Stimulated activated CD8-positive, alpha-beta memory T cell treated with anti-CD3 and anti-CD28 coated beads, Interleukin-12 subunit alpha, Interleukin-12 subunit beta, amount 100 ng/mL, for 1 hour (primary cell): ENCODE data around the gene AP1S3.
"Not testable (repeated sequence)": the region's sequence is repeated elsewhere in the genome, so short reads cannot be mapped to it uniquely, and the experiment has no call there.

ENCODE experiments used
- DNase-seq: peaks from one replicate; pipeline ENCODE4 v3.0.0-alpha.2; 2020; ENCODE audit warnings: low read depth

Gene AP1S3

DNA sequence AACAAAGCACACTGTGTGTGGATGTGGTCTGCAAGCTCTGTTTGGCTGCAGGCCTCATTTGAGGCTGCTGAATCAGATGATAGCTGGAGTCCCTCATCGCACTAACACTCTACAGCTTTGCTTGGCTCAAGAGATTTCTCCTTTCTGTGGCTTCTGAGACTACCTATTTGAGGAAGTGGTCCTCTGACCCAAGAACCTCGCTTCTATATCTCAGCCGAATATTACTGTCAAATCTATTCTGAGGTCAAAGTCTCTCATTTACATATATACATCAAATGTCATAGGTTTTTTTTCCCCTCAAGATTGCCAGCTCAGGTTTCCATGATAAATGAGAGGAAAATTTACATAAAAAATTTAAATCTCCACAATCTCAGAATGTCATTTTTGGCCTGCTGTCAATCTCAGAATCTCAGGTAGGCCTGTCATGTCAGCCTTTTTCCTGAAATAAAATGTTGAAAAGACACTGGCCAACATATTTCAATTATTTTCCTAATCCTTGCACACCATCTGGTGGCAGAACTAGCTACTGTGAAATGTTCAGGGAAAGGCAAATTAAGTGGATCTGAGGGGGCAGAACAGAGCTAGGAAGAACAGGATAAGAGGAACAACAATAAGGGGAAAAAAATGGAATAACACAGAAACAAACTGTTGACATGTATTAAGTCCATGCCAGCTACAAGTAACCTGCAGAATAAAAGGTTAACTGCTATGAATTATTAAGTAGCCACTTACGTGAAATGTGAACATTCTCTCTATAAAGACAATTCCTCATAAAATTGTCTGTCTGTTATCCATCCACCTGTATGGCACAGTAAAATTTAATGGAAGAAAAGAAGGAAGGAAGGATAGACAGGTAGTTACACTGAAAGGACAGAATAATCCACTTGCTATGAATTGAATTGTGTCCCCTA is 39.3 kb downstream of the AP1S3 start:
- no peak for DNase-seq

DNA sequence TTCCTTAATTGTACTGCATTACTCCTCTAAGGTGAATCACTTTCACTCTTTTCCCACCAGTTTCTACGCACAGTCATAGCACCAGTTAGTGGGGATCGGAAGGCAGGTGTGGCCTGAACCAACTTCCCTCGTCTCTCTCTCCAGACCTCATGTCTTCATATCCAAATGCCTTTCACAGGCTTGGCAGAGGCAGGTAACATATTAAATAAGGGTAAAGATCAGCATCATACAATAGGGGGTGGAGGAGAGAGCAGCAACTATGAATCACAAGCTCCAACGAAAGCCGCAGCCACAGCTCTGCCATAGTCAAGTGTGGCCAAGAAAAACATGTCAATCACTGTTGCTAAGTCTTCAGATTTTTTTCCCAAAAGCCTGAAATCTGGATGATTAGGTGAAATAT is 40.3 kb downstream of the AP1S3 start:
- DNase-seq = no peak

DNA sequence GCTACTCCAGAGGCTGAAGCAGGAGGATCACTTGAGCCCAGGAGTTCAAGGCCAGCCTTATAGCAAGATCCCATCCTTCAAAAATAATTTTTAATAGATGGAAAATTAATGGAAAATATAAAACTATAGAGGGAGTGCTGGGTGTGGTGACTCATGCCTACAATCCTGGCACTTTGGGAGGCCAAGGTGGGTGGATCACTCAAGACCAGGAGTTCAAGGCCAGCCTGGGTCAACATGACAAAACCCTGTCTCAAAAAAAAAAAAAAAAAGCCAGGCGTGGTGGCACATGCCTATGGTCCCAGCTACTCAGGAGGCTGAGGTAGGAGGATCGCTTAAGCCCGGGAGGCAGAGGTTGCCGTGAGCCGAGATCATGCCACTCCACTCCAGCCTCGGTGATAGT is 48.0 kb downstream of the AP1S3 start:
- DNase-seq = no peak

DNA sequence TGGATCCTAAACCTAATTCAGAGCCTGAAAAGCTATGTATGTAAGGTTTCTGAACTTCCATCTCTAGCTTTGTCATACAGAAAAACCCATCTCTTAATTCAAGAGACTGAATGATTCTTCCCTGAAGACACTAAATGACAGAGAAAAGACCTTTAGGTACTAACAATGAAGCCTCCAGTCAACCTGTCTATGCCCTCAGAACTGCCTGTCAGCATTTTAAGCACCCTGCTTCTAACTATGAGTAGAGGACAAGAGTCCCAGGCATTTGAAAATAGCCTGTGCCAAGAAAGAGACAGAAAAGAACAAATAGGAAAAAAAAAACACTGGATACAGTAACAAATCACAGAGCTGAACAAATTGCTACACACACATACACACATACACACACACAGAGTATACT is 48.6 kb downstream of the AP1S3 start:
- DNase-seq = no peak

DNA sequence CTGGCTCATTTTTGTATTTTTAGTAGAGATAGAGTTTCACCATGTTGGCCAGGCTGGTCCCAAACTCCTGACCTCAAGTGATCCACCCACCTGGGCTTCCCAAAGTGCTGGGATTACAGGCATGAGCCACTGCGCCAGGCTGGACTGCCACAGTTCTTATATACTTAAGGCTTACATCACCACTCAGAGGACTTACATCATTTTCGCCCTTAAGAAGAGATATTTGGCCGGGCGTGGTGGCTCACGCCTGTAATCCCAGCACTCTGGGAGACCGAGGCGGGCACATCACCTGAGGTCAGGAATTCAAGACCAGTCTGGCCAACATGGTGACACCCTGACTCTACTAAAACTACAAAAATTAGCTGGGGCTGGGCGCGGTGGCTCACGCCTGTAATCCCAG is 49.3 kb downstream of the AP1S3 start:
- not testable (repeated sequence) for DNase-seq

DNA sequence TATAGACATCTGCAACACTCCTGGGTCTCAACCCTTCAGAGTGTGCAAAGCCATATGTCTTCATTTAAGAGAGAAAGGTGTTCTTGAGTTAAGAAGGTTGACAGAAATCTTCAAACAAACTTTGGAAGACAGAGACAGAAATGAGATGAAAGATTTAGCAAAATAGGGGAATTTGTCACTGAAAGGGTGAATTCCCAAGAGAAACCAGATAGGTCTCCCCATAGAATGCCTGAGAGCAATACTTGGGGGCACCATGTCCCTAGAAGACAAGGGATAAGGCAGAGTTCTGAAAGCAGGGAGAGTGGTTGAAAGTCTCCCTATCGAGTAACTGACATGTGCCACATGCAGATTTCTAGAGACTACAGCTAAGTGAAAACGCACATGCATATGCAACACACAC is 50.0 kb downstream of the AP1S3 start:
- DNase-seq = no peak

DNA sequence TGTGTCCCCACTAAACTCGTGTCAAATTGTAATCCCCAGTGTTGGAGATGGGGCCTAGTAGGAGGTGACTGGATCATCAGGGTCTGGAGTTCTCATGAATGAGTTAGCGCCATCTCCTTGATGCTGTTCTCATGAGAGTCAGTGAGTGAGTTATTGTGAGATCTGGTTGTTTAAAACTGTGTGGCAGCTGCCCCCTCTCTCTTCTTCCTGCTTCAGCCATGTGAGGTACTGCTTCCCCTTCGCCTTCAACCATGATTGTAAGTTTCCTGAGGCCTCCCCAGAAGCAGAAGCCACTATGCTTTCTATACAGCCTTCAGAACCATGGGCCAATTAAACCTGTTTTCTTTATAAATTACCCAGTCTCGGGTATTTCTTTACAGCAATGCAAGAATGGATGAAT is 50.4 kb downstream of the AP1S3 start:
- DNase-seq = no peak

DNA sequence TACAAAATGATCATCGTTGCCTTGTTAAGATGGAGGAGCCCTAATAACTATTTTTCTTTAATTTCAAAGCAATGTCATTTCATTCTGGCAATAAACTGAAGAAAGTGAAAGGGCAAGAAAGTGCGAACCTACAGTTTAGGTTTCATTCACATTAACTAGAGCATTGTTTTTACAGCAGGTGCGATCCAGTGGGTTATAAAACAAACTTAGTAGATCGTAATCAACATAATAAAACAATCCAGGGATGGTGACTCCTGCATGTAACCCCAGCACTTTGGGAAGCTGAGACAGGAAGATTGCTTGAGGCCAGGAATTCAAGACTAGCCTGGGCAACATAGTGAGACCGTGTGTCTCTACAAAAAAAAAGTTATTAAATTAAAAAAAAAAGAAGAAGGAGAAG is 51.1 kb downstream of the AP1S3 start:
- DNase-seq = no peak

DNA sequence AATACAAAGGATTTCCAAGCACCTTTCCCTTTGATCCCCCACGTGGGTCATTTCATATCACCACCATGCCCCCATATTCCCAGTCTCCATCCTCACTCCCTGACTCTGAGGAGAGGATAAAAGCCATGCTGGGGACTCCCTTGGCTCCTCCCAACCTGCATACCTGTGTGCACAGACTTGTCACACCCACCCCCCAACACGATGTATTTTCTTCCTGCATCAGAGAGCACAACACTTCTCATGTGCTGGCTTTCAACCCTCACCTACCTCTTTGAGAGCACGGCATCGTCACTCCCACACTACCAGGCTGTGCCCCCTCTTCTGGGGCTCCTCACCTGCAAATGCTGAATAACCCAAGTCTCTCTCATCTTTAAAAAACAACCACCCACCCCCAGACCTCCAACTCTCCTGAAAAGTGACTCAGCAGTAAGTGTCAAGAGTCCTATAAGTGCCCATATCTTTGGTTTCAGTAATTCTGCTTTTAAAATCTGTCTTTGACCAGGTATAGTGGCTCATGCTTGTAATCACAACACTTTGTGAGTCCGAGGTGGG is 53.1 kb downstream of the AP1S3 start:
- no peak for DNase-seq

DNA sequence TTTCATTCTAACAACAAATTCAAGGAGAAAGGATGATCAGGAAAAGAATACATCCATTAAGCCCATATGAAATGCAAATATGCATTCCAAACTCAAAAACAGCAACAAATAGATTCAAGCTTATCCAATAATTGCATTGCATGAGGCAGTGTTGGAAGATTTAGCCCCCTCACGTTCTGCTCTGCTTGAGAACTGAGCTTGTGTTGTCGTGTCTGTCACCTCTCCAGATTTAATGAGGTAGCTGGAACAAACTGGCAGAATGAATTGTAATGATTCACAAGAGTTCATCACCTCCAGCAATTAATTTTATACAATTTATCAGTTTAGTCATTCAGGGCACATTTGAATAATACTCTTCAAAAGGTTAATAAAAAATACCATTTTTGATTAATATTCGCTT is 54.8 kb downstream of the AP1S3 start:
- no peak for DNase-seq

DNA sequence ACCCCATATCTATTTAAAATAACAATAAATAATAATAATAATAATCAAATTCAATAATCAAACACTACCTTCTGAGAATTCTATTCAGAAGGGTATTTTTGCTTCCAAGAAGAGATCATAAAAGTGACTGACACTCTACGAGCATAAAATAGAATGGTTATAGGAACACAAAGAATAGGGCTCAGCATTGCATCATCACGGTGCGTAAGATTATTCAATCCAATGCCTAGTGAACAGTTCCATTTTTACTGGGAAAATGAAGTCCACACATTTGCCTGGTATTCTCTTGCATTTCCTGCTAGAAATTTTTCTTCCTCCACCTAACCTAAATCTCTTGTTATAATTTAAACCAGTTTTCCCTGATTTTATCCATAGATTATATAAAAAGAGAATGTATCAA is 55.8 kb downstream of the AP1S3 start:
- no peak for DNase-seq

DNA sequence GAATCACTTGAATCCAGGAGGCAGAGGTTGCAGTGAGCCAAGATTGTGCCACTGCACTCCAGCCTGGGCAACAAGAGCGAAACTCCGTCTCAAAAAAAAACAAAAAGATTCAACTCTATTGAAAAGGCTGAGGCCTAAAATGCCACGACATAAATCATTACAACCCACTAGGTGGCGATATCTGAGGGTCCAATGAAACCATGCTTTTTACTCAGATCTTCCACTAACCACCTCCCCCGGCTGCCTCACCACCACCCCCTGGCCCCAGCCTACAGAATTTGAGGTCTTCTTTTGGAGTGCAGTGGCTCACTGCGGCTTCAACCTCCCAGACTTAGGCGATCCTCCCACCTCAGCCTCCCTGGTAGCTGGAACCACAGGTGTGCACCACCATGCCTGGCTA is 57.5 kb downstream of the AP1S3 start:
- no peak for DNase-seq

DNA sequence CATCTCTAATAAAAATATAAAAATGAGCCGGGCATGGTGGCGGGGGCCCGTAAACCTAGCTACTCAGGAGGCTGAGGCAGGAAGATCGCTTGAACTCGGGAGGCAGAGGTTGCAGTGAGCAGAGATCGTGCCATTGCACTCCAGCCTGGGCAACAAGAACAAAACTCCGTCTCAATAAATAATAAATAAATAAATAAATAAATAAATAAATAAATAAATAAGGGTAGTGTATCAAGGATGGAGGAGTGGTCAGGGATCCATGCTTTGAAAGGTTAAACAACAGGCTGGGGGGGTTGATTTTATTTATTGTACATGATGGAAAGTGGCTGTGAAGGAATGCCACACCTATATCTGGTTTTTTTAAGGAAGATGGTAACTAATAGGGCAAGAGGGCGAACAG is 63.2 kb downstream of the AP1S3 start:
- no peak for DNase-seq

DNA sequence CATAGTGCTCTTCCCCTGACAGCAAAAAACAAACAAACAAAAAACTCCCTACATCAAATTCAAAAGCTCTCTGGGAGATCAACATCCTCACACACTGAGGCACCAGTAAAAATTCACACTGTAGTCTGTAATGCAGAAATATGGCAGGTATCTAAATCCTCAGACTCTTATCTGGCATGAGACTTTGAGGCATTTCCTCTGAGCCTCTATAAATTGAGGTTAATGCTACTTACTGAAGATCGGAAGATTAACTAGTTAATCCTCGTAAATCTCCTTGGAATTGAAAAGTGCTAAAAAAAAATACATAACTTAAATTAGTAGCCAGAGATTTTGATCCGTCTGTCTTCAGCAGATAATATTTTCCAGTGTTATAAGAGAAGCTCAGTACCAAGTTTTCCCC is 65.0 kb downstream of the AP1S3 start:
- no peak for DNase-seq

DNA sequence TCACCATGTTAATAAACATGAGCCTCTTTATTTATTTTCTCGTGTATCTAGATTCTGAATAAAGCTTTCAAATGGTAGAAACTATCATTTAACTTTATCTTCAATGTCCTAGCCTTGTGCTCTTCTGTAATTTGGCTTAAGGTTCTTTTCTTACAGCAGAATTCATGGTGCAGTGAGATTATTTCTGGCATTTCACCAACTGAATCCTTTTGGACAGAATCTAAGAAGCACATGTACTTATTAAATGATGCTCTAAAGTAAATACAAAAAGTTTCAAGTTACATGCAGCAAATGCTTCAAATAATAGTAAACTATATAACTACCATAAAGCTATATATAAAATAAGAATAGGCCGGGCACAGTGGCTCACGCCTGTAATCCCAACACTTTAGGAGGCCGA is 65.9 kb downstream of the AP1S3 start:
- no peak for DNase-seq

DNA sequence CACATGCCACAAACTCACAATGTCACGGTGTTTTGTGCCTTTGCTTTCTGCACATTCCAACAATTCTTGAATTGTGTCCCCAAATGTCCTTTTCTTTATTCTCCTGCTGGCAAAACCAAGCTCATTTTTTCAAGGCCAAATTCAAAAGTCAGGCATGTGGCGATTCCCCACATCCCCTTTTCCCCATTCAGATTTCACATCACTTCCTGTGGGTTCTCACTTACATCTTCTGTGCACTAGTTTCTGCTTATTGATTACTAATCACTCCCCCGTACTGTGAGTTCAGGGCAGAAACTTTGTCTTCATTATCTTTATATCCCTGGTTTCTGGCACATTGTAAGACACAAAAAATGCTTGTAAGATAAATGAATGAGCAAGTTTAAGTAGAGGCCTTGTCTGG is 69.2 kb downstream of the AP1S3 start:
- no peak for DNase-seq

DNA sequence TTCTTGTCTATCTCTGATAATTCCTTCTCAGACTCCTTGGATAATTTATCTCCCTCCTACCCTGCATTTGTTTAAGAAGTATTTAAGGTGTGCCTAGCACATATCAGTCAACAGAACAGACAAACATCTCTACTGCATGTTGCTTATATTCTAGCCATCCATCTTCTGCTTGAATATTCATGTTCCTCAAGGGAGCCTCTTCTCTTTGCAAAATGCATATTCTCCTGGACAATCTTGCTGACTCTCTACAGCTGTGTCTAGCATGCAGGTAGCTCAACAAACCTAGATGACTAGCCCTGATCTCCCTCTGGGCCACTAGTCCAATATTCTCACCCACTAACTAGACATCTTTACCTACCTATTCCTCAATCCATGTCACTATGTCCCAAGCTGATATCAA is 70.0 kb downstream of the AP1S3 start:
- DNase-seq = no peak

DNA sequence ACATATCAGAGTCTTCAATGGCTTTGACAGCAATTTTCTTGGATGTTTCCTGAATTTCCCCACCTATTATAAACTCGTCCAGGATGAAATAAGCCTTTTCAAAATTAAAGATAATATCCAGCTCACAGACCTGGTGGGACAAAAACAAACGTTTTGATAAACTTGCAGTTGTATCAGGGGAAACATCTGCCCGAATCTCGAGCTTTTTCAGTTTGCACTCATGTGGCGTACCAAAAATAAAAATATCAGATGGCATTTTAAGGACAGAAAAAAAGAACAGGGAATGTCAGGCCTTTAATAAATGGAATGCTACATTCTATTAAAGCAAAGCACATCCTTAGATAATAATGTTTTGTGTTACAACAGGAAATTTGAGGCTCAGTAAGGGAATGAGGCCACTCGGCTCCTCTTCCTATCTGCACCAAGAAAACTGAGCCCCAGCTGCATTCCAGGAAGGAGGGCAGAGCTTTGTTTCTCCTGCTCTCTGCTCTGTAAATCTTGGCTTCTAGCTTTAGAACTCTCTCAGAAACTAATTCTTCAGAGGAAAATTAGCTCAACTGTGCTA is 72.1 kb downstream of the AP1S3 start:
- DNase-seq = no peak

DNA sequence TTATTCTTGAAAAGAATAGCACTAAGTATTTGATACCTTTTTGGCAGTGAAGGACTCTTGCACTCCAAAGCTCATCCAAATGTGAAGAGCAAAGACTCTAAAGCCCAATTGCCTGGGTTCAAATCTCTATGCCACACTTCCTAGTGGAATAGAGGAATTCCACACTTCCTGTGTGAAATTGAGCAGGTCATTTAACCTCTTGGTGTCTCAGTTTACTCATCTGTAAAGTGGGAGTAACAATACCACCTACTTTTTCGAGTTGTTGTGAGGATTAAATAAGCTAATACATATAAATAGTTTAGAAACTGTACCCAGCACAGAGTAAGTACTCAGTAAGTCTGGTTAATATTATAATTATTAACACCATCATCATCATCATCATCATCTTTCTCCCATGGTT is 72.6 kb downstream of the AP1S3 start:
- no peak for DNase-seq

DNA sequence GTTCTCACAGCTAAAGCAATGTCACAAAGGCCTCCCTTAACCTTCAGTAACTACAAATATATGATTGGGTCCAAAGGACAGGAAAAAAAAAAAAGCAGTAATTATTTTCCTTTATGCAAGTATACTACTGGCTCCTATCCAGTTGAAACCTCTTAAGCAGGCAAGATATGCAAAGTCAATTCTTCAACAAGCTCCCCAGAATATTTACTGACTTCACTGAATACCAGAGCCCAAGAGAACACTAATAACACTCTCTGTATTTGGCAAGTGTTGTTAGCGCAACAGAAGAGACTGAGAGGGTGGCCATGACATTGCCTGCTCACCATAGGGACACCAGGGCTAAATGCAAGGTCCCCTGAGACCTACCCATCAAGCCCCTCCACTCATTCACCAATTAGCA is 74.5 kb downstream of the AP1S3 start:
- no peak for DNase-seq

DNA sequence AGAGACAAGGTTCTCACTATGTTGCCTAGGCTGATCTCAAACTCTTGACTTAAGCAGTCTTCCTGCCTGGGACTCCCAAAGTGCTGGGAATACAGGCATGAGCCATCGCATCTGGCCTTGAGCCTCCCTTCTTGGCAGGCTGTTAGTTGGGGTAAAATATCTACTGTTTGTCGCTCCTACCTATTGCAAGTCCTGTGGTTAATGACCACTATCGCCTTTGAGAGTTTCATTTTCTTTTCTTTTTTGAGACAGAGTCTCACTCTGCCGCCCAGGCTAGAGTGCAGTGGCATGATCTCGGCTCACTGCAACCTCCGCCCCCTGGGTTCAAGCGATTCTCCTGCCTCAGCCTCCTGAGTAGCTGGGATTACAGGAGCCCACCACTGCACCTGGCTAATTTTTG is 75.6 kb downstream of the AP1S3 start:
- DNase-seq = not testable (repeated sequence)

DNA sequence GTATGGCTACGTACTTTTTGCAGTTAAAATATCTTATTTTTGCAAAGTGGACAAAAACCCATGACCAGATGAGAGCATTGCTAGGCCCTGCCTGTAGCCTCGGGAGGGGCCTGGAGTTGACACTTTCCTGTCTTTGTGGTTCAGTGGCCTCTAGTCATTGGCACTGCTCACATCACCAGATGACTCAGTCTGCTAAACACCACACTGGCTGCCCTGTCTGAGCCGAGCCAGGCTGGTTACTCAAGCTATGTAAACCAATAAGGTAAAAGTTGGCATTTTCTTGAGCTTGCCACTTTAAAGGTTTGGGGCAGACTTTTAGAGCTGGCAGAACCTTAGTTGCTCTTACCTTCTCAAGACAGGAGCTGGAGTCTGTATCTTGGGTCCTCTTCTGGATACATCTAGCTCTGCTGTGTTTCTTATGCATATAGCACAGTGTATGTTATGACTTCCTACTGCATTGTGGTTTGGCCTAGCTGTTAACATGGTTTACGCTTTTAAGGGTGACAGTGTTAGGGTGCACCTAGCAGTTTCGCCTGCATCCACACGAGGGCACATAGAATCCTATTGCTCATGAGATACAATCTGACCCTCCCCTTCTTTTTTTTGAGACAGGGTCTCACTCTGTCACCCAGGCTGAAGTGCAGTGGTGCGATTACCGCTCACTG is 76.4 kb downstream of the AP1S3 start:
- DNase-seq = peak; percentile 20
